ENCODE measurements around the gene CCDC68.

The CCDC68 gene

DNA sequence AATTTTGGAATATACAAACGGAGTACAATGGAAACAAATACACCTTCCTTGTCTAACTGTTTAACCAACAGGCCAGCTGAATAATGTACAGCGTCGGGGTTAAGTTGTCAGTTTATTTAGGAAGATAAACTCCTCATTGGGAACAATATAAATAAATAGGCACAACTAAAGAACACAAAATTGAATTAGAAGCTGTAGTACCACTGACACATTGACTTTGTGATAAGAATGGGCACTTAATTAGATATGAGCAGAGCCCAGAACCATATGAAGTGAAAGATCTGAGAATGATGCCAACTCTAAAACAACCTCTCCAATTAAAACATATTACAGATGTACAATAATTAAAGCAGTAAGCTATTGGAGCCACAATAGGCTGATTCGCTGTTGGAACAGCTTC, 44.4 kb downstream of the CCDC68 start:
- no peak for DNase-seq

DNA sequence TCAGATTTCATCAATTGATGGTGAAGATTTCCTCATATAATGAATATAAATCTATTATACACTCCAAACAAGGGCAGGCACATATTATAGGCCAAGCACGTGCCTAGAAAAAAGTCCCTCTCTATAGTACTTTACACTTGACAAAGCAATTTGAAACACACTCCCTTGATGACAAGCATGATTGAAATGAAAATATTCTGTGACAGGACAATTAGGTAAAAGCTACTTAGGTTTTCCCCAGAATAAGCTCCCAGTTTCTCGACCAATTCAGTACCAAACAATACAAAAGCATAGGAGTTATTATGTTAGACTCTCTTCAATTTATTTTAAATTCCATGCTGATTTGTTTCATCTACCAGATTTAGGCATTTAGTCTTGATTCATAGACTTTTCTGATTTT, 47.7 kb downstream of the CCDC68 start:
- DNase-seq: no peak

- DNase-seq: no peak
Measured at GRCh38 chr18:54910161-54910919, 48.9 kb downstream of the CCDC68 start.

DNA sequence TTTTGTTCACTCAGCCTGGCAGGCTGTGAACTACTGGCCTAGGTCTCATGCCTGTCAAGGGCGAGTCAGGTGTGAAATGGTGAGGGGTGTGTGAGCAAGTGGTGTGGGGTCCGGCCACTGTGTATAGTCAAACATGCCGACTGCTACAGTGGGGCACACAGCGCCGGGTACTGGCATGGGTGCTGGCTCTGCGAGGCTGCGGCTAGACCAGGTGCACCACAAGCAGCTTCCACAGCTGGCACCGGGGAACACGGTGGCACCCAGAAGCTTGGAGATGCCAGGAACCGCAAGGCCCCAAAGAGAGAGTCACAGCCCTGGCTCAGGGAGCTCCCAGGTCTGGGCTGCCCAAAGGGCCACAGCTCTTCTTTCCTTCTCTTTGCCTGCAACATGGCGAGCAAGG, 49.7 kb downstream of the CCDC68 start:
- no peak for DNase-seq

DNA sequence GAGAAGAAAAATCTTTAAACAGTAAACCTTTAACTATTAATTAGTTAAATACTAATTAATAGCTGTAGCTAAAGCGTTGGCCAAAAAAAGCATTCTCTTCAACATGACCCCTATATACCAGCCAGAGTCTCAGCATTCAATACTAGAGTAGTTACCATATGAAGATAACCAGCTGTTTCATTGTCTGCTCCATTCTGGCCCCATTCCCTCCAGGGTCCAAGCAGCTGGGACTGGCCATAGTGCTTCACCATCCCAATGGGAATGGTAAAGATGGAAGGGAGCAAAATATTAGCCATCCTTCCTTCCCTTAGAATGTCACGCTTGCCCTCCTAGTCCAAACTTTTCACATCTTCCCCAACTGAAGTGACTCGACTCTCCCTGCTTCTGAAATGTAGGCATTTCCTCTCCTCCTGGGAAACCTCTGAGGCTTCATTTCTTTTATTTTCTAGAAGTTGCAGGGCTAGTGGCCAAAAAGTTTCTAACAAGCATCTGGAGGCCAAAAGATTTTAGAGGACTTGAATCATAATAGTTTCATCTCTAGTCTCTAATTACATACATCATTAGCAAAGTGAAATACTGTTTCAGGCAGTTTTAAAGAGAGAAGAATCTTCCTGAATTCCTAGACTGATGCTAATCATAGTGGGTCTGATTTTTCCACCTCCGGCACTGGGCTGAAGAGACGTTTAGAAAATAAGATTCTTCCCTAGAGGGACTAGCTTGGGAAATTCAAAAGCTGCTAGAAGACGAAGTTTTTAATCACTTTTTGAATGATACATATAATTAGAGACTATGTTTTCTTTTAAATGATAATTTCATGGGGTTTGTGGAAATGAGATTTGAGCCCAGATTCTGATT, 52.7 kb downstream of the CCDC68 start:
- peak; percentile 12 for DNase-seq

GRCh38 chr18:54905629-54906028, 53.6 kb downstream of the CCDC68 start:
- DNase-seq: no peak

- no peak for DNase-seq
Measured at GRCh38 chr18:54904581-54904980, 54.7 kb downstream of the CCDC68 start.

DNA sequence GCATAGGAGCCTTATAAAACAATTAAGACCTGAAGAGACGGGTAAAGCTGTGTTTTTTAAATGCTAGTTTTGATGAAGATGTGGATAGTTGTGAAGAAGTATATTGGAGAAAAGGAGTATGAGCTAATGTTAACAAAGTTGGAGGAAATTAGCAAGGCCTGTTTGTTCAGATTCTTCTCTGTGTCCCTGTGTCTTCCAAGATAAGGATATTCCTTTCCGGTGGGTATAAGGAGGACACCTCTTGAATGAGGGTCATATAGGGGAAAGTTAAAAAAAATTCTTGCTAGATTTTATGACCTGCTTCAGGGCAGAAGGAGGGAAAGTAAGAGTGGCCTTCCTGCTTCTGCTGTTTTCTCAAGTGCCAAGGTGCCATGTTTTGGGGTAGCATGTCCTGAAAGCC, 59.0 kb downstream of the CCDC68 start:
- no peak for DNase-seq

GRCh38 chr18:54899500-54899899, 59.8 kb downstream of the CCDC68 start:
- DNase-seq: no peak

DNA sequence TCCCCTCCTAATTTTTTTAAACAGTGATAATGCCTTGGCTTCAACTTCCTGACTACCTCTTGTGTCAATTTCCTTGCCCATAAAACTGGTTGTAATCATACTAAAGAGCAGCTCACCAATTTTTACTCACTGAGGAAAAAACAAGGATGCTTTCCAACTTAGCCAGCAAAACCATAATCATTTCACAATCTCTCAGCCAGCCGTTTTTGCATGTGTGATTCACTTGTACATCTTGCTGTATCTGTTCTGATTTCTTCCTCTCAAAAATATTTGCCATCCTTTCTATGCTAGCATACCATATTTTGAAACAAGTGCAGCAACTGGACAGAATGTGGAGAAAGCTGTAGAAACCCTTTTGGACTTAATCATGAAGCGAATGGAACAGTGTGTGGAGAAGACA, 70.3 kb downstream of the CCDC68 start:
- DNase-seq: no peak

- no peak for DNase-seq
Measured at GRCh38 chr18:54888378-54888777, 70.9 kb downstream of the CCDC68 start.

DNA sequence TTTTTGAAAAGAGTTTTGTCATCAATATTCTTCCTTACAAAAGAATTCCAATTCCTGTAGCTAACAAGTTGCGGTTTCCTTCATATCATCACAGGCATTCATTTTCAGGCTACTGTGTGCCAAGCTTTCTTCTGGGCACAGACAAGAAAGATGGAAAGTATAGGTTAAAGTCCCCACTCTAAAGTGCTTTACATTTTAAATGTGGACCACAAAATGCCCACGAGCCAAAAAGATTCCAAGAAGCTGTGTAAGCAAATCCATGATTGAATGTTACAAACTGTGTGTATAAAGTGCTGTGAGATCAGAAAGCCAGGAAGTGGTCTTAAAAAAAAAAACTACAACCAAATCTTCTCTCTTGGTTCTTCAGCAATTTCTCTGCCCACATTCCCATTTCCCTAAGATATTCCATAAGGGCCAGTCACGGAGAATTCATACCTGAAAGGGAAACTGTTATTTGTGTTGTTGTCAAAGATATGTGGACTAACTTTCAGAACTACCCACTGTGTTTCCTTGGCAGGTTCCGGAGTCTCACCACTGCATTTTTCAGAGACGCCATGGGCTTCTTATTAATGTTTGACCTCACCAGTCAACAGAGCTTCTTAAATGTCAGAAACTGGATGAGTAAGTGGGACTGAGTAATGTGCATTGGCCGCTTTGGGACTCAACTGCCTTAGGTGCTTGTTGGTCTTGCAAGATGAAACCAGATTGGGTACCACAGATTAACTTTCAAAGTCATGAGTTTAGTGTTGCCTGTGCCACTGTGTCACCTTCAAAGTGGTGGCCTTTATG, 75.3 kb downstream of the CCDC68 start:
- no peak for DNase-seq

DNA sequence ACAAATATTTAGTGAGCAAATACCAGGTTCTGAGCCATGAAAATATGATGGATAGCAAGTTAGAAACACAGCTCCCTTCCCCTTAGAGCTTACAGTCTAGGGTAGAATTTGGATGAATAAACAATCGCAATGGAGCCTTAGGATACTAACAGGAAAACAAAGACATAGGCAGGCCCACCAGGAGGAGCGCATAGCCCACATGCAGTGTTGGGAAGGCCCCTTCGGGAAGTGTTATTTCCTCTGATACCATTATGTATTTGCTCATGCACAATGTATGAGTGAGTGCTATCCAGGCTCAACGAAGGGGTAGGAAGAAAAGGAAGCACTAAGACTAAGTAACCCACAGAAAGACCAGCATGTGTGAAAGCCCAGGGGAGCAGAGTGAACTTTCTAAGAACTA, 76.9 kb downstream of the CCDC68 start:
- no peak for DNase-seq

- DNase-seq: no peak
Measured at GRCh38 chr18:54881229-54881768, 78.0 kb downstream of the CCDC68 start.

DNA sequence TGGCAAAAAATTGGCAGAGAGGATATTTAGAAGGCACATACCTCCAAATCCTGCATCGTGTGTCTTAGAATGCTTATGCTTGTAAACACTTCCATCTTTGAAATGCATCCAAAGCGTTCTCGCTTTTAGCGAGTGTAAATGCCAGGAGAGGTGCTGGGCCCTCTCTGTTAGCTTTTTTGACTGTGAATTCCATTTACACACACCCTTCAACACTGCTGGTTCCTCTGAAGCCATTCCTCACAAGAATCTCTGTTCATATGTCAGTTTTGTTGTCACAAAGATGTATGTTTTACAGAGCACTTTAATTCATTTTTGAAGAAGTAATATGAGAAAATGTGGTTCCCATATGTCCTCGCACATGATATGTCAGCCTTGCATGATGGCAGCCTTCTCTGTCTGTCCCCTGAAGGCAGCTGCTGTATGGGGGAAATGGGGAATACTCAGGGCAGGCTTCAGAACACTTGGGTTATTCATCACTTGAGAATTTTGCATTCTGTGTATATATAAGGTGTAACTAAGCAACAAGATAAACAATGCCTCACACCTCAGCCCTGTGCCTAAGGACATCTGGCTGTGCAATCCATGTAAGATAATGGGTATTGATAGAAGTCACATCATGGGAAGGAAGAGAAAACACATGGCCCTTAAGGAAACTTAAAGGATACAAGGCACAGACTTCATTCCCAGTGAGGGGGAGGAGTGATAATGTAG, 78.7 kb downstream of the CCDC68 start:
- DNase-seq: peak; percentile 37

DNA sequence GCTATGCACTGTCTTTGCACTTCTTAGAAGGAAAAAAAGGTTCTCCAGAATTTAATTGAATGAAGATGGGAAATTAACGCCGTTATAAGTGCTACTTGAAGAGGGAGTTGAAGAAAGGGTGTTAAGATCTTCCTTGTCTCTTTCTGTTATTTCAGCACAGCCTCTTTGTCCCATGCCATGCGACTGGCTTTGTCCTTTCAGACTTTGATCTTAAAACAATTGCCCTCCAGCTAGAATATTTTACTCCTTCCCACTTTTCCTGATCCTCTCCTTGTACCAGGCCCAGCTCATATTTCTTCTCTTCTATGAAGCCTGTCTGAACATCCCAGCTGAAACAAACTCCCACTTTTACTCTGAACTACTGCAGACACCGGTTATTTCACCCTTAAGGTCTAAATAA, 79.6 kb downstream of the CCDC68 start:
- DNase-seq: no peak

DNA sequence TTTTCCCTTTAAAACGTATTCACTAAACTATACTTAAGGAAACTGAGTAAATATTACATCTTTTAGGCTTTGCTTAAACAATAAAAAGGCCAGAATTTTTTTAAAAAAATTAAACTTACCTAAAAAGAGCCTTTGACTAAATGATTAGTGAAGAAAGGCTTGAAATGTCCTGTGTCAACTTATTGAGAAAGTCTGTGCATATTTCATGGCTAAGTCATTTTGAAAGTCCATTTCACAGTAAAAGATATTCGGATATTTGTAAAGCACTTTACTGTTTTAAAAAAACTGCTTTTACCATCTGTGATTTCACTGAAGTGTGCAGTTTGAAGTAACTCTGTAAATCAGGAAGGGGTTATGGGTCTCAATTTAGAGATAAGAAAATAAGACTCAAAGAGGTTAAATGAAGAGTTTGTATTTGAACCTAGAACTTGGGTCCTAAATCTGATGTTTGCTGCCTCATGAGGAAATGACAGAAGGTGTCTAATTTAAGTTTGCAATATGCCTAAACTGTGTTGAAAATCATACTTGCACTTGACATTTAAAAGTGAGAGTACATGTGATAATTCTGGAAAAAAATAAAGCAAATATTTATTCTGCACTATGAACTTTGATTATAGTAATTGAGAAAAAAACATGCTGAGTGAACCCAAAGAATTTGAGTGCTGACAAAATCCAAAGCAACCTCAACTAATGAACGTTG, 80.5 kb downstream of the CCDC68 start:
- no peak for DNase-seq

DNA sequence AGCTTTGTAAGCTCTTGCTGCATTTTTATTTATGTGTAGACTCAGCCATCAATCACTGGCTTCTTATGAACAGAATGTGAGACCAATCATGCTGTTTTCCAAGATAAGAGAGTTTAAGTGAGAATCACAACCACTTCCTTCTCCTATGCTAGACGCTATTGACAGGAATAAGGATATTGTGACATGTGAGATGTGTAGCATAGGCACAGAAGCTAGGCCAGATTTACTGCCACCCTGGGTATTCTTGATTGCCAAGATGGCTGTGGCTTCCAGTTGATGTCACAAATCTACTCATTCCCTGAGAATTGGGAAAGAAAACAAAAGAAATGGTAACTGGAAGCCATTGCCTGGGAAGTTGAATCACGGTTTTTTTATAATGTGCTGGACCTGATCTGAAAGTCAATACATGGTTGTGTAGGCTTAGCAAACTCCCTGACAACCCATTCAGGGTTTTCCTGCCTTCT, 81.1 kb downstream of the CCDC68 start:
- no peak for DNase-seq

- DNase-seq: peak; percentile 31
Measured at GRCh38 chr18:54877076-54877475, 82.2 kb downstream of the CCDC68 start.

GRCh38 chr18:54875063-54875462, 84.2 kb downstream of the CCDC68 start:
- DNase-seq: no peak

GRCh38 chr18:54873884-54874255, 85.4 kb downstream of the CCDC68 start:
- DNase-seq: no peak

DNA sequence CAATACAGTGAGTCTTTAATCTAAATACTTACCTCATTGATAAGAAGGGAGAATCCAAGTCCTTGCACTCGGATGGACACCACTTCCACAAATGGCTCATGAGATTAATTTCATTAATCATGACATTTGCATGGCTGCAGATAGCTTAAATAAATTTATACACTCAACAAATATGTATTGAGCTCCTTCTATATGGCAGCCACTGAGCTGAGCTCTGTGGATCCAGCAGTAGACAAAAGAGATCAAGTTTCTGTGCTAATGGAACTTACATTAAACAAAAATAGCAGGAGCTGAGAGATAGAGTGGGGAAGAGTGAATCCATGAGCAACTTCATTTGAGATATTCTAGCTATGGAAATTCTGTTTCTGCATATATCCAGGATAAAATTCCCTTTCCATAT, 86.6 kb downstream of the CCDC68 start:
- DNase-seq: no peak

Measured in fibroblast of skin of scalp (primary cell).